Measurements from ENCODE around the gene AARS2.
"Not testable (repeated sequence)": the region's sequence is repeated elsewhere in the genome, so short reads cannot be mapped to it uniquely, and the experiment has no call there.

The AARS2 gene

DNA sequence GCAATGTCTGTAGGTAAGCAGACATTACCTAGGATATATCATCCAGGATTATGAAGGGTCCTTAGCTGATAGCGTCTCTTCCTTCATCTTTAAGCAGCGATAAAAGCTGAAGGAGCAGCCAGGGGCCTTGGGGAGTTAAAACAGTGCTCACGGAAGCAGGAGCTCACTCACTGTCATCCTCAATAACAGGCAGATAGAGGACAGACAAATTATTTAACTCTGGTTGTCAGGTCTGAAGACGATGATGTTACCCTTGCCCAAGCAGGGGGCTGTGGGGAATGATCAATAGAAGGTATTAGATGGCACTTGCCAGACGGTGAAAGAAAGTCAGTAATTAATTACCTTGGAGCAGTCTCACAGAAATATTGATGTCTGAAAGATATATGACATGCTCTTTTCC lies 16.7 kb upstream of the AARS2 start:
- DNase-seq (ENCODE audit: low spot score), result no peak

DNA sequence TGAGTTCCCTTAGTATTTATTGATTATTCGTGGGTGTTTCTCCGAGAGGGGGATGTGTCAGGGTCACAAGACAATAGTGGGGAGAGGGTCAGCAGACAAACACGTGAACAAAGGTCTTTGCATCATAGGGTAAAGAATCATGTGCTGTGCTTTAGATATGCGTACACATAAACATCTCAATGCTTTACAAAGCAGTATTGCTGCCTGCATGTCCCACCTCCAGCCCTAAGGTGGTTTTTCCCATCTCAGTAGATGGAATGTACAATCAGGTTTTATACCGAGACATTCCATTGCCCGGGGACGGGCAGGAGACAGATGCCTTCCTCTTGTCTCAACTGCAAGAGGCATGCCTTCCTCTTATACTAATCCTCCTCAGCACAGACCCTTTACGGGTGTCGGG lies 15.1 kb upstream of the AARS2 start:
- DNase-seq (ENCODE audit: low spot score), result not testable (repeated sequence)

DNA sequence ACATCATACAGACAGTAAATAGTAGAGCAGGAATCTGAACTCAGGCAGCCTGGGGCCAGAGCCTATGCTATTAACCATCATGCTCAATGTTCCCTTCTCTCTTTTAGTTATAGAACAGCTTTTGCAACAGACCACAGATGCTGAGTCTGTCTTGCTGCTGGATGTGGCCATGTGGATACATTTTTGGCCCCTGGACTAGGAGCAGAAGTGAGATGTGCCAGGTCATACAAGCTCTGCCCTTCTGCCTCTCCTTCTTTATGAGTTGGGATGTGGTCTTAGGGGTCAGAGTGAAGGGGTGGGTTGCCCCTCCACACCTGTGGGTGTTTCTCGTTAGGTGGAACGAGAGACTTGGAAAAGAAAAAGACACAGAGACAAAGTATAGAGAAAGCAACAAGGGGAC lies 14.6 kb upstream of the AARS2 start:
- no peak for DNase-seq (ENCODE audit: low spot score)

DNA sequence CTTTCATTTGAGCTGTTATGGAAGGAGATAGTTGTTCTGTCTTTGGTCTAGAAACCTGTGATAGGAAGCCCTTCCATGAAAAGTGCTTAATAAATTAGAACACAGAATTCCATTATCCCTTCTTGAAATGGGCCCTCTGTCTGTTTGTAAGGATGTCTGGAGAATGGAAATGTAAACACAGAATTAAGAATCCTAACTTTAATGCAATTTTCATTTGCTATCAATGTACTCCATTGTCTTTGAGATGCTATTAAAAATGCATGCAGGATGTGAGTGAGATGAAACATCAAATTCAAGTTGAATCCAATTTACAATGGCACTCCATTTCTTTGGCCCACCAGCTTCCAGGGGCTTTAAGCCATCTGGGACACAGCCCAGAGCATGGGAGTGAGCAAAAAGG lies 13.9 kb upstream of the AARS2 start:
- no peak for DNase-seq (ENCODE audit: low spot score)

DNA sequence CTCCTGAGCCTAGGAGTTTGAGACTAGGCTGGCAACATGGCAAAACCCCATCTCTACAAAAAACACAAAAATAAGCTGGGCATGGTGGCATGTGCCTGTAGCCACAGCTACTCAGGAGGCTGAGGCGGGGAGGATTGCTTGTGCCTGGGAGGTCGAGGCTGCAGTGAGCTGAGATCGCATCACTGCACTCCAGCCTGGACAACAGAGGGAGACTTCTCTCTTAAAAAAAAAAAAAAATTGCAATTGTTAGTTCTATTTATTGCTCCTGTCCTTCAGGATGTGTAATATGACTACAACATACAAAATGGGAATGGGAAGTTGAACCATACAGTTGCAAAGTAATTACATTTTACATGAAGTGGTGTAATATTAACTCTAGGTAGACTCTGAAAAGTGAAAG lies 8.1 kb upstream of the AARS2 start:
- DNase-seq (ENCODE audit: low spot score), result no peak

DNA sequence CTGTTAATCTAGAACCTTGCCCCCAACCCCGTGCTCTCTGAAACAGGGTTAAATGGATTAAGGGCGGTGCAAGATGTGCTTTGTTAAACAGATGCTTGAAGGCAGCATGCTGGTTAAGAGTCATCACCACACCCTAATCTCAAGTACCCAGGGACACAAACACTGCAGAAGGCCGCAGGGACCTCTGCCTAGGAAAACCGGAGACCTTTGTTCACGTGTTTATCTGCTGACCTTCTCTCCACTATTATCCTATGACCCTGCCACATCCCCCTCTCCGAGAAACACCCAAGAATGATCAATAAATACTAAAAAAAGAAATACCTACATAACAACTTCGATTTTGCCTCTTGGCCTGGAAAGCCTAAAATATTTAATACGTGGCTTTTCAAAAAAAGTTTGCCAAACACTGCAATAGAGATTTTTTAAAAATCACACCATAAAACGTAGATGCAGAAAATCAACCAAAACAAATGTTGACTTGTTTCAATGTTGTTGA lies 4.0 kb upstream of the AARS2 start:
- DNase-seq (ENCODE audit: low spot score), result not testable (repeated sequence)

DNA sequence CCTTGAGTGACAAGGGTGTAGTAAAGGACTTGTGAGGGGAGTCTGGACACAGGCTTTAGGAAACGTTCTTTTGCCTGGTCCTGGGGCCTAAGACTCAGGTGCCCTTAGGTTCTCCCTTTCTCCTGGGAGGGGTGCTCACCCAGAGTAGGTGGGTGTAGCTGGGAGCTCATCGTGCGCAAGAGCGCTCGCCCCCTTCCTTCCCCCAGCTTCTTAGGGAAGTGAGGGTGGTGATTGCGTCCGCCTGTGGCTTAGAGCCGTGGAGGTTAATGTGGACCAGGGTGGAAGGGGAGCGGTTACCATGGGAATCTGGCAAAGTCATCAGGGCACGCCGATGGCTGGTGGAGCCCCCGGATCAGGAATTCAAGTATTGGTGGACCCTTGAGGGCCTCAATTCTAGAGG lies 3.3 kb upstream of the AARS2 start:
- DNase-seq (ENCODE audit: low spot score), result no peak

DNA sequence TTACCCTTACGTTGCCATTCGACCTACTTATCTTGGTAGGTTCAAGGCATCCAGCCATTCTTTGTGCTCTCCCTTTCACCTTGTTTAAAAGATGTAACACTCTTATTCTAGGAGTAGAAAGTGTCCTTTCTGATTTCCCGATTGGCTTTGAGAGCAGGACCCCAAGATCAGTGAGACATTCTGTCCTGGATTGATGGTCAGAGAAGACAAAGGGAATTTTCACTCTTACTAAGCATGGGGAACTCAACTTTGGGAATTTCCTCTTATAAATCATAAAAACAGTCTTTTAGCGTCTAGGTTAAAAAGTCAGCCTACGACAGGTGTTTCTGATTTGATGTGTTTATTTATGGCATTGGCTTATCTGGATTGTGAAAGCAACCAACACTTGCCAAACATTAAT lies 2.8 kb upstream of the AARS2 start:
- no peak for DNase-seq (ENCODE audit: low spot score)

DNA sequence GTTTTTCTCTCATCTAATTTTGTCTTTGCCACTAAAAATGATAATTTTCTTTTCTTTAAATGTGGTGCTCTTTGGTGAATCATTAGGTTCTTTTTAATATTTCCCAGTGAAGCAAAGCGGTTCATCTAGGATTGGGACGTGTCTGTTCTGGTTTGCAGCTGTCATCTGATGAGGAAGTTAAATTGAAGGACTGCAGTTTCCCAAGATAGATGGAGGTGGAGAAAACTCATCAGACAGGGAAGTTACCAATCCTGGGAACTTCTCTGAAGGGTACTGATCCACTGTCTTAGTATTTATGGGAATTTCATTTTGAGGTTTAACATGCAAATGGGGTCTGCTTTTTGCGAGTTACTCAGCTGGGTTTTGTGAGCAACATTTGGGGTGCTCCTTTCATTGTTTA lies 2.4 kb upstream of the AARS2 start:
- DNase-seq (ENCODE audit: low spot score), result no peak

DNA sequence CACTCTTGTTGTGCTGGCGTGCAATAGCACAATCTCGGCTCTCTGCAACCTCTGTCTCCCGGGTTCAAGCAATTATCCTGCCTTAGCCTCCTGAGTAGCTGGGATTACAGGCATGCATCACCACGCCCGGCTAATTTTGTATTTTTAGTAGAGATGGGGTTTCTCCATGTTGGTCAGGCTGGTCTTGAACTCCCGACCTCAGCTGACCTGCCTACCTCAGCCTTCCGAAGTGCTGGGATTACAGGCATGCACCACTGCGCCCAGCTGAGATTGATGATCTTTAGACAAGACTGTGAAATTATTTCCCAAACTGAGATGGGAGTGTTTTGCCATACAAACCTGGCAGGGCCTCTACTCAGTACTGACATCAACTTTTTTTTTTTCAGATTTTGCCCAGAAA lies 1.5 kb upstream of the AARS2 start:
- DNase-seq (ENCODE audit: low spot score), result not testable (repeated sequence)

DNA sequence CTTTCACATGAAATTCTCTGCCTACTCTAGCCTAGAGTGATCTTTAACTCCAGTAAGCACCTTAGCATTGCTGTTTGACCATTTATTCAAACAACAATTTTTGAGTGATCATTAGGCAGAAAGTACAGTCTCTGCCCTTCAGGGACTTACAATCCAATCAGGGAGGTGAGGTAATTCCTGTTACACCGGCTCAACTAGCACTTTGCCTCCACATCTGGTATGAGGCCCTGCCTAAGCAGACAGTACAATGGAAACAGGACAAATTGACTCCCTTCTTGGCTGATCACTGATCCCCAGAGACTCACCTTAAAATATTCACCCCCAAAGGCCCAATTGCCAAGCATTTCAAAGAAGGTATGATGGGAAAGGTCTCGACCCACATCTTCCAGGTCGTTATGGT lies 1.4 kb downstream of the AARS2 start:
- DNase-seq (ENCODE audit: low spot score), result no peak

DNA sequence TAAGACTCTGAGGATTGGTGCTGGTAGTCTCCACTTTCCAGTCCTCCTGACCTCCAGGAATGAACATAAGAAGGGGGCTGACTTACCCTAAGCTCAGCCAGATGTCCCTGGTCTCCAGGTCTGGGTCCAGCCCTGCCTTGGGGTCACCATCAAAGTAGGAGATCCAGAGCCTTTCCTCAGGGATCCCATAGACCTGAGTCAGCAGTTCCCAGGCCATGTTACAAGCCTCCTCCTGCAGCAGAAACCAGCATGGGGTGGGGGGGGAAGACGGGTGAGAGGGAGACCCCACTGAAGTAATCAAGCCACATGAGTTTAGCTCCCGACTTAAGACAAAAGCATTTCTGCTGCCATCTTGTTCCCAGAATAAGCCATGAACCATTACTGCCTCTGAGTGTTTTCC lies 1.8 kb downstream of the AARS2 start:
- no peak for DNase-seq (ENCODE audit: low spot score)

DNA sequence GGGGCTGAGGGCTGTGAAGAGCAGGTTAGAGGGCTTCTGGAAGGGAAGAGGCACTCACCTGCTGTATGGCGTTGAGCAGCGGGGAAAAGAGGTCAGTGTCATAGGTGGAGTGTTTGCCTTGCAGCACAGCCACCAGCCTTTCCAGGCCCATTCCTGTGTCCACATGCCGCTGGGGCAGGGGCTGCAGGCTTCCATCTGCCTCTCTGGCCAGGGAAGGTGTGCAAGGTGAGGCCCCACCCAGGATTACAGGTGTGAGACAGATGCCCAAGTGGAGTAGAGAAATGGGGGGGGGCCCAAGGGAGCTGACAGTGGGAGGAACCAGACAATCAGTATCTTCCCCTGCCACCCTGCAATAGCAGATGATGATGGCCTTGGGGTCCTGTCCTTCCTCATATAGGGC lies 2.9 kb downstream of the AARS2 start:
- no peak for DNase-seq (ENCODE audit: low spot score)

DNA sequence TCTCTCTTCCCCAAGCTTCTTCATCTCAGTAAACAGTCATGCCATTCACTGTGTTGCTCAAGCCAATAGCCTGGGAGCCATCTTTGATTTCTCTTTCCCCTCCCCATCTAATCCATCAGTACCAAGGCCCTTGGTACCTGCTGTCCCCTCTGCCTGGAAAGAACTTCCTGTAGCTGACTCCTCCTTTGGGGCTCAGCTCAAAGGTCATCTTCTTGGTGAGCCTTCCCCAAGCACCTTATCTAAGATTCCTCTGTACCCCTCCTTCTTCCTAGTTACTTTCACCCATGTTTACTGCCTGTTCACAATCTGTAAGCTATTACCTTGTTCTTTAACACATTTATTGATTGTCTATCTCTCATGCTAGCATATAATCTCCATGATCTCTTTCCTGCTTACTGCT lies 3.5 kb downstream of the AARS2 start:
- no peak for DNase-seq (ENCODE audit: low spot score)

DNA sequence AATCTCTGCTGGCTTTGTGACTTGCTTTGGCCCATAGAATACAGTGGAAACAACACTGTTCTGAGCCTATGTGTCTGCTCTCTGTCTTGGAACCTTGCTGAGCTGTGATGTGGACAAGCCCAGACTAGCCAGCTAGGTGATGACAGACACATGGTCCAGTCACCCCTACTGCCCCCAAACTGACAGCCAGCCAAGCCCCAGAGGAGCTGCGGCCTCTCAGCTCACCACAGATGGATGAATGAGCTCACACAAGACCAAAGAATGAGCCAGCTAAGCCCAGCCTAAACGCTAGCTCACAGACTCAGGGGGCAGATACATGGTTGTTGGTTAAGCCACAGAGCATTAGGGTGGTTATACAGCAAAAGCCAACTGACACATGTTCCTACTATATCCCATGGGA lies 4.1 kb downstream of the AARS2 start:
- no peak for DNase-seq (ENCODE audit: low spot score)

DNA sequence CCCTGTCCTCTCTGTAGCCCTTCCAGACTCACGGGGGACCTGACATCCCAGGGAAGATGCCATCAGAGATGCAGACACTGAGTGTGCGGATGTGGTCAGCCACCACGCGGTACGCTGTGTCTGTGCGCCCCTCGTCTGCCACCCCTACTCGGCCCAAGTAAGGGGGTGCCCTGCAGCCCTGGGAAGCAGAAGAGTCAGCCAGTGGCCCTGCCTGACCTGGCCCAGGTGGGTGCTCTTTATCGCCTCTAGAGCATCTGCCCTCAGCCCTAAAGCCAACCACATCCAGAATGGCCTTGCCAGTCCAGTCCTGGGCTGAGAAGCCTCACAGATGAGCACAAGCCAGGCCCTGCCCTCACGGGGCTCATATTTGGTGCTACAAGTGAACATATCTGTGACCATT lies 5.9 kb downstream of the AARS2 start:
- DNase-seq (ENCODE audit: low spot score), result no peak

DNA sequence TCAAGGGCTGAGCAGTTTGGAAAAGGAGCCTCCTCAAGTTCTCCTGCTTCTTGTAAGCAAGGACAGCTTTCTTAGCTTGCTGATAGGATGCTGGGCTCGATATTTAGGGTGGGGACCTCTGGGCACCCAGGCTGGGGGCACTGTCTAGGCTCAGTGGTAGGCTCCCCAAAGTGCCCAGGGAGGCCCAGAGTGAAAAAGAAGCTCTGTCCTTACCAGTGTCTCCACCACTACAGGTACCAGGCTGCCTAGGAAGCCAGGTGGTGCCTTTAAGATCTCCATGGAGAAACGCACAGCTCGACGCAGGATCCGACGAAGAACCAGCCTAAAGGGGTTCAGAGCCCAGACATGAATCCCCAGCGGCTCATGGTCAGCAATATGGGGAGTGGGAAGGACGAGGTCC lies 6.4 kb downstream of the AARS2 start:
- no peak for DNase-seq (ENCODE audit: low spot score)

DNA sequence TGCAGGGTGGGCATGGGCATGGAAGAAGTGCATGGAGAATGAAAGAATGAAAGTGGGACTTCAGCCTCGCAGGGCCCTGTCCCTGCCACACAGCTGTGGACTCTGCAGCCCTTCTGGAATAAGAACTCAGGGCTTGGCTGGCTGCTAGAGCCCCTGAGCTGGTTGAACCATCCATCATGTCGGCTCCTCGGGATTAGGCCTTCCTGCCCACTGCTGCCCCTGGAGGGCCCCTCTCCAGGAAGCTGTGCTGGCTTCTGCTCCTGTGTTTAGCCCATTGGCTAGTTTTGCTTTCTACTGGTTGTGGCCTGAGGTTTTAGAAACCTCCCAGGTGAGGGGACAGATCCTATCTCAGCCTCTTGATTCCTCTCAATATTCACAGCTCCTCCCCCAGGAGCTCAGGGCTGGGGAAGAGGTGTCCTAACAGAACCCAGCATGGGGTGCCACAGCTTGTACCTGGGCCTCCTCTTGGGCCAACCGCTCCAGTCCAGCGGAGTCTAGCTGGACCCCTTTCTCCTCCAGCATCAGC lies 7.9 kb downstream of the AARS2 start:
- DNase-seq (ENCODE audit: low spot score), result no peak

DNA sequence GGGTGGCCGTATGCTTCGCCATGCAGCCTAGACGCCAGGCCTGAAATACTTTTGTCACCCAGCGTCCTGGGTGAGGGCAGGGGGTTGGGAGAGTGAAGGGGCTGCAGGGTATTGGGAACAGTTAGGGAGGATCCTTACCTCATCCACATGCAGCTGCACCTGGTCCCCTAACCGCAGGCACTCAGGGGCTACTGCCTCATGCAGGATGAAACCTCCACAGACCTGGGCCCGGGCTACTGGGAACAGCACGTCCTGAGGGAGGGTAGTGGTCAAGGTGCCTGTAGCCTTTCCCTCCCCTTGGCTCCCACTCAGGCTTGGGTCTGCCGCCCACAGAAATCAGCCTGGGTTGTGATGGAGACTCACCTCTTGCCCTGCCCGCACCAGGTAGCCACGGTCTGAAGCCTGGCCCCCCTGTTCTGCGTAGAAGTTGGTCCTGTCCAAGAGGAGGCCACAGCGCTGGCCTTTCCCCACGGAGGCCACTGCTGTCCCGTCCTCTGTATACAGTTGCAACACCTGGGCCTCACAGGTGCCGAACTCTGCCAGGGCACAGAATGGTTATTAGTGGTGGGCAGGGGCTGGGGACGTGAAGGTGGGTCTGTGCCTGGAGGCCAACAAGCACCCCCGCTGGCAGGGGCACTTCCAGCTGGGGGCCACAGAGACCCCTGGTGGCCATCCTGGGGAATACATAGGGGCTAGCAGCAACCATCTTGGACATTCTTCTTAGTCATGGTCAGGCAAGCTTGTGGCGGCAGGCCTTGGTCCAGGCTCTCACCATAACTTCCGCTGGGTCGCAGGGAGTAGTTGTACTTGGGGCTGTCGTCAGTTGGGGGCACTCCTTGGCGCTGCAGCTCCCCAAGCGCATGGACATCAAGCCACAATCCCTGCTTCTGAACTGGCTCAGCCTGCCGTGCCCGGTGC lies 8.6 kb downstream of the AARS2 start:
- peak; percentile 60 for DNase-seq (ENCODE audit: low spot score)

DNA sequence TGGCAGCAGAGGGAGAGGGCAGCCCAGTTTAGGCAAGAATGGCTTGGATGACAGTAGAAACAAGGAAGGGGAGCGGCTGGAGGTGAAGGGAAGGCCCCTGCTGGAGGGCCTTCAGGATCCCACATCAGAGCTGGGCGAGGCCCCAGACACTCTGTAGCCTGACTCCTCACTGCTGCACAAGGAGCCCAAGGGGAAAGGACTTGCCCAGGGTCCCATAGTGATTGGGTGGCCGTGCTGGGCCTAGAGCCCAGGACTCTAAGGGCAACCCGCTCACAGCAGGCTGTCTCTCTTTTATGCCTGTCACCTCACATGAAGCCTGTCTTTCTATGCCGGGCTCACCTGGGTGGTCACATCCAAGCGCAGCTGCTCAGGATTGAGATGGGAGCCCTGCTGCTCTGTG lies 9.3 kb downstream of the AARS2 start:
- no peak for DNase-seq (ENCODE audit: low spot score)

DNA sequence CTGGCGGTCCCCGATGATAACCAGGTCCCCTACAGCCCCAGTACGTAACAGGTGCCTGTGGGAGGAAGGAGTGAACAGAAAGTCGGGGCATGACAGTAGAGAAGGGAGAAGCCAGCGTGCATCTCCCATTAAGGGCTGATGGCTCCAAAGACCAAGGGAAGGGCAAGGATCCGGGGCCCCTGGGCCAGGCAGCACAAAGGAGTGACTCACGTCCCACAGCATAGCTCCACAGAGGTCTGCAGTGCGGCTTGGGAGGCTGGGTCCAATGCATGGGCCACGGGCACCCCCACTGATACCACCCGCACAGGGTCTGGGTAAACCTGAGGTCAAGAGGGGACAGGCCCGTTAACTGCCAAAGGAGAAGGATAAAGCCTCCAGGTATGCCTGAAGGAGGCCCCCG lies 10.3 kb downstream of the AARS2 start:
- no peak for DNase-seq (ENCODE audit: low spot score)

DNA sequence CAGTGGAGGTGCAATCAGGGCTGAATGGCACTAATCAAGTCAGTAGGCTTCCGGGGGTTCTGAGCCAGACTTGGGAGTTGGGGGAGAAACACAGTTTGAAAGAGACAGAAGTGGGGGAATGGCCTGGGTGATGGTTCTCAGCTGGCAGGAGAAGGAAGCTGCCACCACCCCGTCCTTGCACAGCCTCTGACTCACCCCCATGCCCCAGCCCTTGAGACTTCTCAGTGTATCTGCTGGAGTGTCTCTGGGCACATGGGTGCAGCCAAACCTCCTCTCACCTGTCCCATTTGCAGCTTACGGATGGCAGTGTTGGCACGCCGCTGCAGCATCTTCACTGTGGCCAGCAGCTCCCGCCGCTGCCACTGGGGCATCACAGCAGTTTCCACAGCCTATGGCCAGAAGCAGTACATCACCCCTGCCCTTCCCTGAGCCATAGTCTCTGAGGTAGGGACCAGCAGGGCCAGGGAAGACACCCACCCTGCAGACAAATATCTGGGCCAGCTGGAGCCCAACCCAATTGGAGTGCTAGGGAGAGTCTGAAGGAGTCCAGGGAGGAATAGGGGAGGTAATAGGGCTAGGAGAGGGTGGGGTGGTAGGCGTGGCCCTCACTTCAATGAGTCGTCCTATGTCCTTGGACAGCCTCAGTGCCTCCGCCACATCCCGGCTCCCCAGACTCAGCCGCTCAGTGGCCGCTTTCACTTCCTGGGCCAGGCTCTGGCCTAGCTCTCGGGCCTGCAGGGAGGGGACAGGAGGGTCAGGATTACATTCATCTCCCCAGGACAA lies 11.2 kb downstream of the AARS2 start:
- no peak for DNase-seq (ENCODE audit: low spot score)

DNA sequence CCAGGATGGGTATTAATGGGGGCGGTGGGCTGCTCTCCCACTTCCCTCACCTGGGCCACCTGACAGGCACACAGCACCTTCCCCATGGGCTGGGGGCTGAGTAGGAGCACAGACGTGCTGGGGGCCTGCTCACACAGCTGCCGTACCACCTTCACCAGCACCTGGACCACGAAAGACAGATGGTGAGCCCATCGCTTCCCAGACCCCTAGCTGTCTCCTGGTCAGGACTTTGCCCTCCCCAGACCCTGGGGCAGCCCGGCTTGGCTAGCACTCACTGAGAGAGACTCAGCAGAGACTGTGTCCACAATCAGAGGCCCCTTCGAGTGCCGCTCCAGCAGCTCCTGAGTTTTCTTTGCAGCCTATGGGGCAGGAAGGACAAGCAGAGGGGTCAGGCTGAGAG lies 12.0 kb downstream of the AARS2 start:
- DNase-seq (ENCODE audit: low spot score), result no peak

All from hematopoietic multipotent progenitor cell treated with erythropoietin and hydrocortisone succinate and interleukin-3 and kit ligand, for 17 days (in vitro differentiated cells).